GM12891 (cell line): Measurements from ENCODE around the gene MYORG.
A peak's percentile ranks its signal among the peaks of the same experiment; 100 is the strongest.

Experiments
- DNase-seq: peaks from one replicate; pipeline ENCODE4 v3.0.0; 2011; ENCODE audit warnings: low spot score; ENCODE audit not compliant: insufficient read length
- FAIRE-seq: peaks from 2 replicates; lab custom pipeline; 2011; peaks lifted over from hg19 to GRCh38; lab: Jason Lieb, UNC
- PAX5 ChIP-seq: IDR thresholded peaks from 2 replicates; pipeline ENCODE4 v1.6.1; 2011; ENCODE audit warnings: low read length, moderate library complexity, mild to moderate bottlenecking; ENCODE audit not compliant: insufficient read depth, severe bottlenecking
- POLR2A ChIP-seq: IDR thresholded peaks from 2 replicates; pipeline ENCODE4 v1.6.1; 2011; ENCODE audit warnings: low read depth, low read length, control low read depth
- POLR2AphosphoS5 ChIP-seq: IDR thresholded peaks from 2 replicates; pipeline ENCODE4 v1.6.1; 2011; ENCODE audit warnings: low read depth, low read length, control low read depth
- POU2F2 ChIP-seq: IDR thresholded peaks from 2 replicates; pipeline ENCODE4 v1.6.1; 2011; ENCODE audit warnings: low read depth, mild to moderate bottlenecking, control low read depth, low read length, moderate library complexity
- SPI1 ChIP-seq: IDR thresholded peaks from 2 replicates; pipeline ENCODE4 v1.6.1; 2011; ENCODE audit warnings: low read depth, low read length, control low read depth
- TAF1 ChIP-seq: IDR thresholded peaks from 2 replicates; pipeline ENCODE4 v1.6.1; 2011; ENCODE audit warnings: low read depth, low read length, control low read depth

Gene MYORG

GRCh38 chr9:34379334-34380033, 2.8 kb upstream of the MYORG start:
- 0 out of 2 replicates have a peak, but pooled peaks have one; percentile 35 for TF ChIP-seq POU2F2
- TF ChIP-seq SPI1: no peak
- no peak for TF ChIP-seq PAX5
- peak; percentile 83 for DNase-seq
- FAIRE-seq: peak; percentile 96

GRCh38 chr9:34378376-34379060, 1.8 kb upstream of the MYORG start:
- no peak for DNase-seq
- no peak for TF ChIP-seq POU2F2
- TF ChIP-seq PAX5: no peak
- no peak for TF ChIP-seq POLR2AphosphoS5
- TF ChIP-seq POLR2A: no peak
- TF ChIP-seq TAF1: no peak
- no peak for FAIRE-seq

- no peak for DNase-seq
- no peak for FAIRE-seq
- TF ChIP-seq SPI1 (no peak), POU2F2 (no peak), TAF1 (no peak), POLR2AphosphoS5 (no peak), POLR2A (no peak), PAX5 (no peak)
These were observed 677 bp upstream of the MYORG start for GRCh38 chr9:34377404-34377746.

GRCh38 chr9:34375901-34376595, 650 bp downstream of the MYORG start:
- TF ChIP-seq TAF1 (no peak), POLR2AphosphoS5 (no peak), SPI1 (no peak), POLR2A (no peak), POU2F2 (no peak), PAX5 (no peak)
- DNase-seq: no peak
- FAIRE-seq: no peak

GRCh38 chr9:34374905-34375552, 1.7 kb downstream of the MYORG start:
- TF ChIP-seq SPI1: no peak
- no peak for TF ChIP-seq POLR2AphosphoS5
- TF ChIP-seq PAX5: no peak
- TF ChIP-seq POLR2A: no peak
- no peak for TF ChIP-seq TAF1
- FAIRE-seq (no peak), DNase-seq (no peak)

GRCh38 chr9:34374339-34374738, 2.4 kb downstream of the MYORG start:
- no peak for DNase-seq
- FAIRE-seq: no peak
- TF ChIP-seq PAX5: no peak
- no peak for TF ChIP-seq POU2F2

GRCh38 chr9:34373749-34374148, 2.9 kb downstream of the MYORG start:
- DNase-seq (no peak), FAIRE-seq (no peak)
- no peak for TF ChIP-seq POLR2AphosphoS5

GRCh38 chr9:34372467-34373011, 4.2 kb downstream of the MYORG start:
- TF ChIP-seq SPI1 (no peak), POLR2A (no peak), TAF1 (no peak), POLR2AphosphoS5 (no peak), PAX5 (no peak), POU2F2 (no peak)
- FAIRE-seq (no peak), DNase-seq (no peak)

- FAIRE-seq: no peak
- no peak for DNase-seq
- TF ChIP-seq POLR2A (no peak), TAF1 (no peak), PAX5 (no peak), POLR2AphosphoS5 (no peak), SPI1 (no peak), POU2F2 (no peak)
These were observed 4.7 kb downstream of the MYORG start for GRCh38 chr9:34371886-34372466.
